Calu3 (cell line): ENCODE measurements around the gene TRAK2. TPM values are rescaled to one million over a fixed set of nuclear protein-coding genes. Genes with fewer than 3 reads are reported as not detected.

ENCODE experiments used
- BruUV-seq: library from RNA; stranded (reverse); fragments of 400-500 nt; replicated peaks from 2 replicates; lab custom pipeline; 2021; lab: Mats Ljungman, UMichigan
- CTCF ChIA-PET: fragments of 300-600 bp; sonication (Branson Sonifier 250); formaldehyde crosslinking; loops from one replicate; lab custom pipeline; 2022; ENCODE audit warnings: antibody characterized with exemption; lab: Charles Lee
- DNase-seq: peaks from one replicate; pipeline ENCODE4 v3.0.0; 2022
- H3K27ac Mint-ChIP-seq: one replicate; pipeline ENCODE4 v1.8.0; 2022; ENCODE audit warnings: mixed read lengths; ENCODE audit not compliant: unreplicated experiment
- H3K27me3 Mint-ChIP-seq: one replicate; pipeline ENCODE4 v1.8.0; 2022; ENCODE audit warnings: mixed read lengths; ENCODE audit not compliant: unreplicated experiment
- H3K36me3 Mint-ChIP-seq: one replicate; pipeline ENCODE4 v1.8.0; 2022; ENCODE audit warnings: mild to moderate bottlenecking, moderate library complexity, mixed read lengths; ENCODE audit not compliant: insufficient read depth, unreplicated experiment
- H3K4me1 Mint-ChIP-seq: one replicate; pipeline ENCODE4 v1.8.0; 2022; ENCODE audit warnings: mild to moderate bottlenecking, low read depth, mixed read lengths; ENCODE audit not compliant: unreplicated experiment
- H3K4me3 Mint-ChIP-seq: one replicate; pipeline ENCODE4 v1.8.0; 2022; ENCODE audit warnings: mild to moderate bottlenecking, low read depth, moderate library complexity, mixed read lengths; ENCODE audit not compliant: unreplicated experiment
- H3K9me3 Mint-ChIP-seq: one replicate; pipeline ENCODE4 v1.8.0; 2022; ENCODE audit warnings: low read depth, mixed read lengths; ENCODE audit not compliant: unreplicated experiment
- intact Hi-C: fragments of 100-400 bp; cut with micrococcal nuclease; formaldehyde crosslinking; loops from one replicate; pipeline ENCODE4 v1.10.0; 2022; ENCODE audit not compliant: unreplicated experiment
- total RNA-seq: library from RNA; stranded (reverse); gene quantifications from 2 replicates; pipeline ENCODE4 v1.2.3, GENCODE V29; 2022
- TF ChIP-seq, protein P1 (sequence below): fragments of 200-600 bp; IDR thresholded peaks from one replicate; pipeline ENCODE4 v1.8.0; 2022; ENCODE audit warnings: antibody characterized with exemption; ENCODE audit not compliant: unreplicated experiment

Gene TRAK2
- total RNA-seq, 1 experiment from 2014 or later = 24.4 TPM

DNA sequence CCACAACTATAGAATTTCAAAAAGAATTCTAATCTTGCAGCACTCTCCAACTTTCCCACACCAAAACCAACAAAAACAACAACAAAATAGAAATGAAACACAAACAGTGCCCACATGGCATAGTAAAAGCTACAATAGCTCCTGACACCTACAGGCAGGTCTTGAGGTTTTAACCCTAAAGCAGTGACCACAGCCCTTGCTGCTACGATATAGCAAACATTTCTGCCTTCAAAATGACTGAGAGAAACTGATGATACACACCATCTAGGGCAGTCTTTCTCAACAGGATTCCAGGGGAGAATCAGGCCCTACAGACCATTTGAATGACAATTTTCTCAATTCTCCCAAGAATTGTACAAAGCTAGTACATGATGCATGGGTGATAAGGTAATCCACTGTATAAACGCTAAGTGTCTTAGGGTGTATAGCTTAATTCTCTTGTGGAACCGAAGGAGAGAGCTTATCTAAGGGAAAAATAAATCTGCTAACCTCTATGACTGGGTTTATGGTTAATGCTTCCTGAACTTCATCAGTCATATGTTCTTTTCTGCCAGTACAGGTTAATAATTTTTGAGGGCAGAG lies 46.5 kb downstream of the TRAK2 start:
- no peaks in the 10 kb centered on the region for H3K9me3 Mint-ChIP-seq
- CTCF ChIA-PET = interaction anchor here (0.6 to 1.5 kb wide), 3 partner anchors 9 to 883 kb away, joined by 3 to 4 read pairs (median 3); no protein-coding TSS in a partner anchor
- no peak for DNase-seq
- BruUV-seq = no TSS peak
- H3K36me3 Mint-ChIP-seq = peaks cover 17% of the 10 kb centered on the region
- peak overlapping the region; percentile 65 for H3K27ac Mint-ChIP-seq
- H3K27me3 Mint-ChIP-seq = no peaks in the 10 kb centered on the region
- H3K4me3 Mint-ChIP-seq = peak overlapping the region; percentile 39
- TF ChIP-seq, protein P1, sequence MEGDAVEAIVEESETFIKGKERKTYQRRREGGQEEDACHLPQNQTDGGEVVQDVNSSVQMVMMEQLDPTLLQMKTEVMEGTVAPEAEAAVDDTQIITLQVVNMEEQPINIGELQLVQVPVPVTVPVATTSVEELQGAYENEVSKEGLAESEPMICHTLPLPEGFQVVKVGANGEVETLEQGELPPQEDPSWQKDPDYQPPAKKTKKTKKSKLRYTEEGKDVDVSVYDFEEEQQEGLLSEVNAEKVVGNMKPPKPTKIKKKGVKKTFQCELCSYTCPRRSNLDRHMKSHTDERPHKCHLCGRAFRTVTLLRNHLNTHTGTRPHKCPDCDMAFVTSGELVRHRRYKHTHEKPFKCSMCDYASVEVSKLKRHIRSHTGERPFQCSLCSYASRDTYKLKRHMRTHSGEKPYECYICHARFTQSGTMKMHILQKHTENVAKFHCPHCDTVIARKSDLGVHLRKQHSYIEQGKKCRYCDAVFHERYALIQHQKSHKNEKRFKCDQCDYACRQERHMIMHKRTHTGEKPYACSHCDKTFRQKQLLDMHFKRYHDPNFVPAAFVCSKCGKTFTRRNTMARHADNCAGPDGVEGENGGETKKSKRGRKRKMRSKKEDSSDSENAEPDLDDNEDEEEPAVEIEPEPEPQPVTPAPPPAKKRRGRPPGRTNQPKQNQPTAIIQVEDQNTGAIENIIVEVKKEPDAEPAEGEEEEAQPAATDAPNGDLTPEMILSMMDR = no peak
- H3K4me1 Mint-ChIP-seq = peaks cover 47% of the 10 kb centered on the region
- intact Hi-C loops = no loop called here

DNA sequence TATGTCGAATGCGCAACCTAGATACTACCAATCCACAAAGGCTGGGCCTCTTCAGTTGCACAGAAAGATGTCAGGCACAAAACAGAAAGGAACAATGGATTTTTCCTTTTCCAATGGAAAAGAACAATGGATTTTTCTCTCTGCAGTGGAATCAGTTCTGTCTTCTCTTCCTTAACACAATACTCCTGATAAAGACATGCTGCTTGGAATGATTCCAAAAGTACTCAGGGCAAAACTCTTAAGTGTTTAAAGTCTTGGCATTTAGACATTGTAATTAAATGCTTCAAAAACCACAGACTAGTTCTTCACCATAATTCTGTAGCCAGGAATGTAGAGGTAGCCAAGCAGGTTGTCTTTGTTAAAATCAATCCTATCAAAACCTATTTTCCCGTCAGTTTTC lies 47.4 kb downstream of the TRAK2 start:
- DNase-seq = no peak
- peaks cover 17% of the 10 kb centered on the region for H3K36me3 Mint-ChIP-seq
- H3K4me3 Mint-ChIP-seq = peak overlapping the region; percentile 39

DNA sequence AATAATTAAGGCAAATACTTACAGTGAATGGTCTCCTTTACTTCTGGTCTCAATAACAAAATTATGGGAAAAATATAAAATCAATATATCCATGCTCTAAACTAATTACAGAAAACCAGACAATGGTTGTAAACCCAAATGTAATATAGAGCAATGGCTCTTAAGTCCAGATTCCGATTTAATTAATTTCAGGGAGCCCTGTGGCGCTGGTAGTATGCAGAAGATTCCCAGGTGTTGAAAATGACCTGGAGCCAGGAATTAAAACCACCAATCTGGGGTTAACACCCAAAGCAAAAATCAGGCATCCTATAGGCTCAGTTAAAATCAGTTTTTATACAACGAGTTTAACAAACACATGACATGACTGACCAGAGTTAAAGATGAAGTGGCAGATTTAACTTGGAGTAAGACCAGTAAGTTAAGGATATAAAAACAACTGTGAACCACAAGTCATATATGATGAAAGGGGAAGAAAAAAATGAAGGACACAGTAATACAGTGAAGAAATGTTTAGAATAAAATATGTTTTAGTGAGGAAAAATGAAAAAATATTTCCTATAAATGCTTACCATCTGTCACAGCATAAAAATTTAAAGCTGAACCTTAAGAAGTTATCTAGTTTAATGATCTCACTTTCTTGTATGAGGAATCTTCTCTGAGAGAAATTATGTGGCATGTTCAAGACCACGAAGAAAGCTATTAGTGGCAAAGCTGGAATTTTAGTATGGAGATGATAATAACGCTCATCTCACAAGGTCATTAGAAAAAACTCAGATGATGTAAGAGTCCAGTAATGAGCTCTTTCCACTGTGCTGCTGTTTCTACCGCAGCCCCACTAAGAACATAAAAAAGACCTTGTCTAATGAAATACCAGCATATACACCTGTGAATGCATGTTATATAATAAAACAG lies 48.4 kb downstream of the TRAK2 start:
- DNase-seq = no peak
- BruUV-seq = no TSS peak
- peak overlapping the region; percentile 77 for H3K27ac Mint-ChIP-seq
- intact Hi-C loops = no loop called here
- no peaks in the 10 kb centered on the region for H3K9me3 Mint-ChIP-seq
- peaks cover 41% of the 10 kb centered on the region for H3K4me1 Mint-ChIP-seq
- no peaks in the 10 kb centered on the region for H3K27me3 Mint-ChIP-seq
- no peak overlapping the region for H3K4me3 Mint-ChIP-seq
- TF ChIP-seq, protein P1 = no peak
- CTCF ChIA-PET = no interaction called here
- peaks cover 17% of the 10 kb centered on the region for H3K36me3 Mint-ChIP-seq

More for the DNA sequence above, 47.4 kb downstream of the TRAK2 start:
- Mint-ChIP-seq H3K27ac (peak overlapping the region; percentile 65), H3K27me3 (no peaks in the 10 kb centered on the region), H3K9me3 (no peaks in the 10 kb centered on the region), H3K4me1 (peaks cover 47% of the 10 kb centered on the region)
- TF ChIP-seq, protein P1 = no peak
- CTCF ChIA-PET = interaction anchor here (0.5 to 1.5 kb wide), 2 partner anchors 49 to 131 kb away, joined by 3 to 4 read pairs; no protein-coding TSS in a partner anchor
- intact Hi-C loops = no loop called here
- BruUV-seq = no TSS peak

DNA sequence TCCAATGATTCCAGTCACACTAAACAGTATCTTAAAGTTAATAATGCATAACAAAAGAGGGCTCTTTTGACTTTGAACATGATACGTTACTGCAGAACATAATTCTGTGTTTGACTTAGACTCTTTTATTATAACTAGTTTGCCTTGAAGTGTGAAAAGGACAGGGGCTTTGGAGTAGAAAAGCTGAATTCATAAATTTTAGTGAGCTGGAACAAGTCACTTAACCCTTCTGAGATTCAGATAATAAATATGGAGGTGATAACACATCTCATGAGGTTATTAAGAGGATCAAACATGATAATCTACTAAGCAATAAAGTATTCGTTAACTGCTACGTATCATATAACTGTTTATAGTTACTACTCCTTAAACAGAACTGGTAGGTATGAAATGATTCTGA lies 49.4 kb downstream of the TRAK2 start:
- no TSS peak for BruUV-seq
- Mint-ChIP-seq H3K4me3 (no peak overlapping the region), H3K9me3 (no peaks in the 10 kb centered on the region), H3K36me3 (peaks cover 13% of the 10 kb centered on the region), H3K27ac (no peak overlapping the region), H3K4me1 (peaks cover 41% of the 10 kb centered on the region), H3K27me3 (no peaks in the 10 kb centered on the region)
- TF ChIP-seq, protein P1 = no peak
- no peak for DNase-seq
- intact Hi-C loops = no loop called here
- CTCF ChIA-PET = no interaction called here
